Endodermal cell (in vitro differentiated cells): Measurements from ENCODE around the gene BATF. TPM values are rescaled to one million over a fixed set of nuclear protein-coding genes. Genes with fewer than 3 reads are reported as not detected.

Experiments used
- DNase-seq: peaks from one replicate; pipeline ENCODE4 v3.0.0-alpha.2; 2017
- H3K27ac ChIP-seq: 2 replicates; pipeline ENCODE4 v1.5.1; 2013; ENCODE audit warnings: mild to moderate bottlenecking, low read depth, low read length, moderate library complexity
- H3K27me3 ChIP-seq: 2 replicates; pipeline ENCODE4 v1.6.1; 2013; ENCODE audit warnings: mild to moderate bottlenecking, low read length, moderate library complexity; ENCODE audit not compliant: insufficient read depth, control insufficient read depth, poor library complexity, severe bottlenecking
- H3K36me3 ChIP-seq: 2 replicates; pipeline ENCODE4 v1.7.0; 2013; ENCODE audit warnings: mild to moderate bottlenecking, low read length, moderate library complexity; ENCODE audit not compliant: control insufficient read depth, insufficient read depth
- H3K4me1 ChIP-seq: one replicate; pipeline ENCODE4 v1.7.0; 2013; ENCODE audit warnings: low read length; ENCODE audit not compliant: control insufficient read depth, insufficient read depth
- H3K4me3 ChIP-seq: 2 replicates; pipeline ENCODE4 v1.5.1; 2013; ENCODE audit warnings: mild to moderate bottlenecking, low read length, moderate library complexity
- H3K9ac ChIP-seq: 2 replicates; pipeline ENCODE4 v1.6.1; 2013; ENCODE audit warnings: mild to moderate bottlenecking, low read length, moderate library complexity; ENCODE audit not compliant: poor library complexity, severe bottlenecking; ENCODE audit errors: extremely low read depth
- H3K9me3 ChIP-seq: 2 replicates; pipeline ENCODE4 v1.6.1; 2013; ENCODE audit warnings: mild to moderate bottlenecking, low read length, moderate library complexity; ENCODE audit not compliant: control insufficient read depth
- H3K27ac Mint-ChIP-seq: 2 replicates; pipeline ENCODE4 v1.8.0; 2020; ENCODE audit warnings: mixed read lengths
- H3K27me3 Mint-ChIP-seq: 2 replicates; pipeline ENCODE4 v1.8.0; 2021; ENCODE audit warnings: mild to moderate bottlenecking, mixed read lengths; ENCODE audit not compliant: insufficient read depth
- H3K36me3 Mint-ChIP-seq: 2 replicates; pipeline ENCODE4 v1.8.0; 2020; ENCODE audit warnings: low read depth, mixed read lengths
- H3K4me1 Mint-ChIP-seq: 2 replicates; pipeline ENCODE4 v1.8.0; 2020; ENCODE audit warnings: mixed read lengths
- H3K4me3 Mint-ChIP-seq: 2 replicates; pipeline ENCODE4 v1.8.0; 2020; ENCODE audit warnings: mild to moderate bottlenecking, moderate library complexity, mixed read lengths
- H3K9me3 Mint-ChIP-seq: 2 replicates; pipeline ENCODE4 v1.8.0; 2020; ENCODE audit warnings: mild to moderate bottlenecking, mixed read lengths
- WGBS, 2 experiments: methylation state at CpG; one replicate each; pipeline versions ENCODE4 v1.1.5 to v1.1.7; 2013; ENCODE audit warnings: missing lambda C conversion rate in 2 of 2, mixed read lengths in 1 of 2; ENCODE audit not compliant: insufficient coverage in 1 of 2, insufficient read length in 1 of 2; 5-methylcytosine and 5-hydroxymethylcytosine counted together
- total RNA-seq, 2 donors: library from RNA; stranded (reverse); fragmentation: NEBNext Ultra II Directional in 1 of 2; extraction: Animal tissue kit (Norgen Biotek cat#: 25700) in 1 of 2; gene quantifications; 2 replicates in 1 of 2; 3 replicates in 1 of 2; pipeline ENCODE4 v1.2.1, GENCODE V29; 2021
- TF ChIP-seq, protein P1 (sequence below): fragments of 200-600 bp; sonication (generic); conservative IDR thresholded peaks from 2 replicates; pipeline ENCODE4 v1.5.0; 2021; ENCODE audit warnings: antibody characterized with exemption, mild to moderate bottlenecking

Gene BATF
- total RNA-seq, 2 donors from 2014 or later, result not detected

DNA sequence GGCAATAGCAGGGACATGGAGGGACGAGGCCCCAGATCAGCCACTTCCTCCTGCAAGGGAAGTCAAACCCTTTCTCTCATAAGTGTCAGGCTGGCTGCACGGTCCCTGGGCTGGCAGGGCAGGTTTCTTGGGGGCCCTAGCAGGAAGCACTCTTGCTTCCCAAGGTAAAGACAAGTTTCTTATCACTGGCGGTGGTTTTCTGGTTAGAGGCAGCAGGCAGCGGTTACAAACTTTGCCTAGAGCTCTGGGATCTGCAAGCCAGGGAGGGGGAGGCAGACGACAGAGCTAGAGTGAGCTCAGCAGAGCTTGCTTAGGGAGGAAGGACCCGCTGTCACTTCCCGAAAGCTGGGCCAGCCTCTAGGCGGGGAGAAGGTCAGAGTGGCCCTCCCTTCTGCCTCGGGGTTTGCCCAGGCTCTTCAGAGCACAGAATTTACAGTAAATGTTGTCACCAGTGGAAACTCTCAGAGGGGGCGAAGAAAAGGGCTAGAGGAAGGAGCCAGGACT, 20.4 kb downstream of the BATF start:
- peaks cover 4% of the 10 kb centered on the region for H3K4me1 Mint-ChIP-seq
- no peaks in the 10 kb centered on the region for H3K36me3 Mint-ChIP-seq
- no peaks in the 10 kb centered on the region for H3K9me3 Mint-ChIP-seq
- no peak overlapping the region for H3K27ac Mint-ChIP-seq
- H3K4me3 Mint-ChIP-seq, result no peak overlapping the region
- H3K27me3 Mint-ChIP-seq, result peaks cover 2% of the 10 kb centered on the region
- H3K36me3 ChIP-seq, result no peaks in the 10 kb centered on the region
- H3K4me3 ChIP-seq, result no peak overlapping the region
- DNase-seq, result no peak
- no peaks in the 10 kb centered on the region for H3K4me1 ChIP-seq
- no peaks in the 10 kb centered on the region for H3K9me3 ChIP-seq
- no peak overlapping the region for H3K27ac ChIP-seq
- H3K9ac ChIP-seq, result no peak overlapping the region
- WGBS, 2 experiments, result 69 to 74% methylated on average over 7 to 10 of the region's 10 CpGs
- no peaks in the 10 kb centered on the region for H3K27me3 ChIP-seq
- TF ChIP-seq, protein P1, sequence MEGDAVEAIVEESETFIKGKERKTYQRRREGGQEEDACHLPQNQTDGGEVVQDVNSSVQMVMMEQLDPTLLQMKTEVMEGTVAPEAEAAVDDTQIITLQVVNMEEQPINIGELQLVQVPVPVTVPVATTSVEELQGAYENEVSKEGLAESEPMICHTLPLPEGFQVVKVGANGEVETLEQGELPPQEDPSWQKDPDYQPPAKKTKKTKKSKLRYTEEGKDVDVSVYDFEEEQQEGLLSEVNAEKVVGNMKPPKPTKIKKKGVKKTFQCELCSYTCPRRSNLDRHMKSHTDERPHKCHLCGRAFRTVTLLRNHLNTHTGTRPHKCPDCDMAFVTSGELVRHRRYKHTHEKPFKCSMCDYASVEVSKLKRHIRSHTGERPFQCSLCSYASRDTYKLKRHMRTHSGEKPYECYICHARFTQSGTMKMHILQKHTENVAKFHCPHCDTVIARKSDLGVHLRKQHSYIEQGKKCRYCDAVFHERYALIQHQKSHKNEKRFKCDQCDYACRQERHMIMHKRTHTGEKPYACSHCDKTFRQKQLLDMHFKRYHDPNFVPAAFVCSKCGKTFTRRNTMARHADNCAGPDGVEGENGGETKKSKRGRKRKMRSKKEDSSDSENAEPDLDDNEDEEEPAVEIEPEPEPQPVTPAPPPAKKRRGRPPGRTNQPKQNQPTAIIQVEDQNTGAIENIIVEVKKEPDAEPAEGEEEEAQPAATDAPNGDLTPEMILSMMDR, result no peak

DNA sequence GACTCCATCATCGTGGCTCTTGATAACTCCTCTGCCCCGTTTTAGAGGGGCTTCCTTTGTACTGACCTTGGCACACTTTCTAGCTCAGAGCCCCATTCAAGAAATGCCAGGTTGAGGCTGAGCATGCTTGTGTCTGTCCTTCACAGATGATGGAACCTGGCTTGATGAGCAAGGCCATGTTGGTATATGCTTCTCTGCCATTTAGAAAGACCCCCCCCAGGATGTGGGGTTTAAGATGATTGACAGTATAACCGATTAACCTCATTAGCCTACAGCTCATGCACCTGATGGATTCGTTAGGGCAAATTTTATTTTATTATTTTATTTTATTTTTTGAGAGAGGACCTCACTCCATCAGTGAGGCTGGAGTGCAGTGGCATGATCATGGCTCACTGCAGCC, 21.0 kb downstream of the BATF start:
- no peaks in the 10 kb centered on the region for H3K9me3 Mint-ChIP-seq

DNA sequence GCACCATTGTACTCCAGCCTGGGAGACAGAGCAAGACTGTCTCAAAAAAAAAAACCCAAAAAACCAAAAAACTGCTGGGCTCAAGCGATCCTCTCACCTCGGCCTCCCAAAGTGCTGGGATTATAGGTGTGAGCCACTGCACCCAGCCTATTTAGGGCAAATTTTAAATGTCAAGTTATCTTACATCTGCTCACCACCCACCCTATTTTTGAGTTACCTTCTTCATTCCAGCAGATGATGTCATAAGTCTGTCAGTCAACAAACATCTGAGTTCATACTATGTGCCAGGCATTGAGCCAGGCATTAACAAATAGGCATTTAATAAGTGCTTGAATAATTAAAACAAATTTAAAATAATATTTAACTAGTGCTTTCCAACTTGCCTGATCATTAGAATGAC, 21.5 kb downstream of the BATF start:
- no peaks in the 10 kb centered on the region for H3K4me1 ChIP-seq
- no peak overlapping the region for H3K27ac Mint-ChIP-seq
- H3K27ac ChIP-seq, result no peak overlapping the region
- no peak for DNase-seq
- peaks cover 7% of the 10 kb centered on the region for H3K27me3 Mint-ChIP-seq
- H3K9ac ChIP-seq, result no peak overlapping the region
- H3K4me3 ChIP-seq, result no peak overlapping the region
- H3K4me1 Mint-ChIP-seq, result peaks cover 4% of the 10 kb centered on the region
- TF ChIP-seq, protein P1, result no peak
- no peaks in the 10 kb centered on the region for H3K27me3 ChIP-seq
- no peak overlapping the region for H3K4me3 Mint-ChIP-seq
- H3K36me3 Mint-ChIP-seq, result no peaks in the 10 kb centered on the region
- no peaks in the 10 kb centered on the region for H3K9me3 Mint-ChIP-seq
- no peaks in the 10 kb centered on the region for H3K9me3 ChIP-seq
- 83 to 93% methylated on average over 1 to 2 of the region's 2 CpGs for WGBS, 2 experiments
- no peaks in the 10 kb centered on the region for H3K36me3 ChIP-seq

More for the DNA sequence above, 21.0 kb downstream of the BATF start:
- Histone ChIP-seq H3K4me3 (no peak overlapping the region), H3K27me3 (no peaks in the 10 kb centered on the region), H3K4me1 (no peaks in the 10 kb centered on the region), H3K9ac (no peak overlapping the region), H3K9me3 (no peaks in the 10 kb centered on the region), H3K36me3 (no peaks in the 10 kb centered on the region), H3K27ac (no peak overlapping the region)
- H3K36me3 Mint-ChIP-seq, result no peaks in the 10 kb centered on the region
- DNase-seq, result no peak
- H3K27ac Mint-ChIP-seq, result no peak overlapping the region
- WGBS, 2 experiments, result 88 to 100% methylated on average over 3 of the region's 4 CpGs
- H3K4me1 Mint-ChIP-seq, result peaks cover 4% of the 10 kb centered on the region
- TF ChIP-seq, protein P1, result no peak
- H3K4me3 Mint-ChIP-seq, result no peak overlapping the region
- H3K27me3 Mint-ChIP-seq, result peaks cover 7% of the 10 kb centered on the region
